ENCODE measurements around the gene MRPL55.

Gene MRPL55

DNA sequence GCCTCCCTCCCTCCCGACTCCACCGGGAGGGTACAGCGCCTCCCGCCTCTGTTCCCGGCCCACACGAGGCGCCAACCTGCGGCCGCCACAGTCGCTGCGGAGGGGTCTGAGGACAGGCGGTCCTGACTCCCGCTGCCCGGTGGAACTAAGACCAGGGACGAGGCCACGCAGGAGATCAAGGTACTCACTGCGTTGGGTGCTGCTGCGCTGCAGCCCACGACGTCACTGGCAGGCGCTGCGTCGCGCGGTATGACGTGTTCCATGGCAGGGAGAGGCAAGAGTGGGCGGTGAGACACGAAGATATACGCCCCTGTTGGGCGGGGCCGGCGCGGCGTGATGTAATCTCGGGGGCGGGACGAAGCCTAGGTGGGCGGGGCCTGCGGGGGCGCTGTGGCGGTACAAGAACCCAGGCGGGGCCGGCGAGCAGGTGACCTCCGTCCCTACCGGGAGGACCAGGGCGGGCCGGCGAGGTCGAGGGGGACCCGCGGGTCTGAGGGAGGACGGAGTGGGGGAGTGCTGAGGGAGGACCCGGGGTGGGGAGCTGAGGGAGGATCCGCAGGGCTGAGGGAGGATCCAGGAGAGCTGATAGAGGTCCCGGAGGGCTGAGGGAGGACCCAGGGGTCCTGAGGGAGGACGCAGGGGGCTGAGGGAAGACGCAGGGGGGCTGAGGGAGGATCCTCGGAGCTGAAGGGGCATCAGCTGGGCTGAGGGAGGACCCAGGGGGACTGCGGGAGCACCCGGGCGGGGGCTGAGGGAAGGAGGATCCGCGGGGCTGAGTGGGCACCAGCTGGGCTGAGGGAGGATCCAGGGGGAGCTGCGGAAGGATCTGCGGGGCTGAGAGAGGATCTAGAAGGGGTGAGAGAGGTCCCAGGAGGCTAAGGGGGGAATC, at the start of gene MRPL55:
Gene MRPL55, minus strand, starts transcription at position 227 of the 889 bp plus-strand sequence. CDS start 1,039 bp downstream, outside the sequence.
- peak; percentile 99 for DNase-seq

DNA sequence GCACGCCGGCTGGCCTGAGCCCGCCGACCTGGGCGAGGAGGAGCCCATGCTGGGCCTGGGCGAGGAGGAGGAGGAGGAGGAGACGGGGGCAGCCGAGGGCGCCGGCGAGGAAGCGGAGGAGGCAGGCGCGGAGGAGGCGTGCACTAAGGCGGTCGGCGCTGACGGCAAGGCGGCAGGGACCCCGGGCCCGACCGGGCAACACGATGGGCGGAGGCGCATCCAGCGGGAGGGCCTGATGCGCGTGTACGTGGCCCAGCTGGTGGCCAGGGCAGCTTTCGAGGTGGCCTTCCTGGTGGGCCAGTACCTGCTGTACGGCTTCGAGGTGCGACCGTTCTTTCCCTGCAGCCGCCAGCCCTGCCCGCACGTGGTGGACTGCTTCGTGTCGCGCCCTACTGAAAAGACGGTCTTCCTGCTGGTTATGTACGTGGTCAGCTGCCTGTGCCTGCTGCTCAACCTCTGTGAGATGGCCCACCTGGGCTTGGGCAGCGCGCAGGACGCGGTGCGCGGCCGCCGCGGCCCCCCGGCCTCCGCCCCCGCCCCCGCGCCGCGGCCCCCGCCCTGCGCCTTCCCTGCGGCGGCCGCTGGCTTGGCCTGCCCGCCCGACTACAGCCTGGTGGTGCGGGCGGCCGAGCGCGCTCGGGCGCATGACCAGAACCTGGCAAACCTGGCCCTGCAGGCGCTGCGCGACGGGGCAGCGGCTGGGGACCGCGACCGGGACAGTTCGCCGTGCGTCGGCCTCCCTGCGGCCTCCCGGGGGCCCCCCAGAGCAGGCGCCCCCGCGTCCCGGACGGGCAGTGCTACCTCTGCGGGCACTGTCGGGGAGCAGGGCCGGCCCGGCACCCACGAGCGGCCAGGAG, 49.3 kb upstream of the MRPL55 start:
- no peak for DNase-seq

DNA sequence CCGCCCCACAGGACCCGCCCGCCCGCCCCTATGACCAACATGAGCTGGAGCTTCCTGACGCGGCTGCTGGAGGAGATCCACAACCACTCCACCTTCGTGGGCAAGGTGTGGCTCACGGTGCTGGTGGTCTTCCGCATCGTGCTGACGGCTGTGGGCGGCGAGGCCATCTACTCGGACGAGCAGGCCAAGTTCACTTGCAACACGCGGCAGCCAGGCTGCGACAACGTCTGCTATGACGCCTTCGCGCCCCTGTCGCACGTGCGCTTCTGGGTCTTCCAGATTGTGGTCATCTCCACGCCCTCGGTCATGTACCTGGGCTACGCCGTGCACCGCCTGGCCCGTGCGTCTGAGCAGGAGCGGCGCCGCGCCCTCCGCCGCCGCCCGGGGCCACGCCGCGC, 48.6 kb upstream of the MRPL55 start:
- no peak for DNase-seq

- no peak for DNase-seq
Measured at GRCh38 chr1:228156941-228157728, 48.0 kb upstream of the MRPL55 start.

- no peak for DNase-seq
Measured at GRCh38 chr1:228156515-228156881, 47.4 kb upstream of the MRPL55 start.

- DNase-seq = no peak
Measured at GRCh38 chr1:228155596-228156514, 46.8 kb upstream of the MRPL55 start.

DNA sequence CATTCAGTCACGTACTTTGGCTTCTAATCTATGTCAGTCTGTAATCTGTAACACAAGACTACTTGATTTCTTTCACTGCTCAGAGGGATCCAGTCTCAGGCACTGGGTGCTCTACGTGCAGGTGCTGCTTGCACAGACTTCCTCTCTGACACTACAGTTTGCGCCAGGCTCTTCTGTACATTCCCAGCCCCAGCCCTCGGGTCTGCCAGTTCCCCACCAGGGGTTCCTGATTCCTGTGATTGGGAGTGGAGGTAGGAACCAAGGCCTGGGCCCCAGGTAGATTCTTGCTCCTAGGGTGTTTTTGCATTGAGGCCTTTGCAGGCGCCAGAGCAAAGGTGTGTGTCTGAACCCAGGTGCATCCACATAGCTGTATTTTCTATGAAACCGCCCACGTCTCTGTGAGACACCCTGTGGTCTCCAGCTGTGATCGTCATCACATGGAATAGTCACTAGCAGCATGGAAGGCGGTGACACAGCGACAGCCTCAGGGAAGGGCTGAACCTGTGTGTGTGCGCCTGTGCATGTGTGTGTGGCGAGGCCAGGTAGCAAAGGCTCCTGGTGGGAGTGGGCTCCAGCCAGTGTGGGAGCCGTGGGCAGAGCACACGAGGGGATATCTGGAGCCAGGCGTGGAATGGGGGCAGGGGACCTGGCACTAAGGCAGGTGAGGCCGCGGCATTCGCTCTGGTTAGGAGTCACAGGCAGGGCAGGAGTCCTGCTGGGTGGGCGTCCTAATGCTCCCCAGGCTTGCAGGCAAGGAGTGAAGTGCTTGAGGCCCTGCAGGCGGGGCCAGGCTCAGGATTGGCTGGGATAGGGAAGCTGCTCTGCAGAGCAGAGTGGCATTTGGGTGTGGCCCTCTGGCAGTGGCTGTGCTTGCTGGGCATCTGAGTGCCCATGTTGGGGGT, 45.8 kb upstream of the MRPL55 start:
- DNase-seq = peak; percentile 29

DNA sequence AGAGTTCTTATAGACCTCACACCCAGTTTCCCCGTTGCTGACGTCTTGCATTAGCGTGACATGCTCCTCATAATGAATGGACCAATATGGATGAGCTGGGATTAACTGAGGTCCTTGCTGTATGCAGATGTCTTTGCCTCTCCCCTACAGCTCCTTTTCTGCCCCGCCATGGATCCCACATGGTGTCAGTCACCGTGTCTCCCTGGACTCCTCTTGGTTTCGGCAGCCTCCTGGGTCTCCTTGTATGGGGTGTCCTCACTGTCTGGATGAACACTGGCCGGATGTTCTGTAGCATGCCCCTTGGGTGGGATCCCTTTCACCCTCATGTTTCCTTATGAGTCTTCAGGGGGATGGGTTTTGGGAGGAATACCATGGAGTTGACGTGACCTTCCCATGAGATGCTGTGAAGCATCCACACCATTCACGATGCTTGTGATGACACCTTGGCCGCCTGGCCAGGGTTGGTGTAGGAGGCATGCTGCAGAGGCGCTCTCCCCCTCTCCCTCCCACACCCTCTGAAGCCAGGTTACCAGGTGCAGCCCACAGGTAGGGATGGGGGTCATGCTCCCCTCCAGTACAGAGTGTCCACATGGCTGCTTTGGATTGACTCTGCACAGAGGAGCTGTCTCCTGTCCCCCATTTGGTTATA, 45.0 kb upstream of the MRPL55 start:
- no peak for DNase-seq

DNA sequence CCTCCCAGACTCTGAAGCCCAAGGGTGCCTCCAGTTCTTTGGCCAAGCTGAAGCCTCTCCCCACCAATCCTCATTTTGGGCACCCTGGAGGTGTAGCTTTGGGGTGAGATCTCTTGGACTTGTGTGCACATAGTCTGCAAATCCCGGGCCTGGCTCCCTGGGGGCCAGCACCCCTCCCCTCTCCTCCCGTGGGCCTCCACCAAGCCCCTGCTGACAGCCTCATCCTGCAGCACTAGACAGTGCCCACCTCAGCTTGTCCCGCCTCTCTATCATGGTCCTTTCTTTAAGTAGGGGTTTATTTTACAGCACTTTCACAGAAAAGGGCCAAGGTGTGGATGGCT, 43.8 kb upstream of the MRPL55 start:
- no peak for DNase-seq

DNA sequence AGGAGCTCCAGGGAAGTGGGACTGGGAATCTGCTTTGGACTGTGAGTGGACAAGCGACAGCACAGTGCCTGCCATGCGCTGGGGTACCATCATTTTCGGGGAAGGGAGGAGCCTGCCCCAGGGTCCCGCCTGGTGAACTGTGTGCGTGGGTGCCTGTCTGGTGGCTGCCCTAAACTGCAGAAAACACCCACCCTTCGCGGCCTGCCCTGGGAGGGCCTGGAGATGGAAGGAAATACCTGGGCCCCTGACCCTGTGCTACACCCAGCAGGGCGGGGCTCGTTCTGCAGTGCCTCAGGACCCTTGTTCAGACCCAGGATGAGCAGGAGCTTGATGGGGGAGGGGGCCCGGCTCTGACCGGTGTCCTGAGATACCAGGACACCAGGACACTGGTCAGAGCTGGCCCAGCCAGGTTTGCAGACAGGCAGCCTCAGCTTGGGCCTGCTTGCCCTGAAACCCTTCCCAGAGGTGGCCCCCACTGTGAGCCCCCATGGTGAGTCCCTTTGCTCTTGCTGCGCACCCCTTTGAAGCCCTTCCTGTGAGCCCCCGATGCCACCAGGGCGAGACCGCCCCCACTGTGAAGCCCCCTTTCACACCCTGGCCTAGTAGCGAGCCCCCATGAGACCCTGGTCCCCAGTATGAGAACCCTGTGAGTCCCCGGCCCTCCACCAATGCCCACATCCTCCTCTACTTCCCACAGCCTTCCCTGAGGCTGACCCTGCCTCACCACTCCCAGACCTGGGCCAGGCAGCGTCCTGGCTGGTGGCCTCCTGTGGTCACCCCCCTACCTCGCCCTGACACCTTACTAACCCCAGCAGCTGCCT, 43.2 kb upstream of the MRPL55 start:
- no peak for DNase-seq

- no peak for DNase-seq
Measured at GRCh38 chr1:228151180-228151925, 42.3 kb upstream of the MRPL55 start.

GRCh38 chr1:228150461-228151179, 41.5 kb upstream of the MRPL55 start:
- DNase-seq = no peak

DNA sequence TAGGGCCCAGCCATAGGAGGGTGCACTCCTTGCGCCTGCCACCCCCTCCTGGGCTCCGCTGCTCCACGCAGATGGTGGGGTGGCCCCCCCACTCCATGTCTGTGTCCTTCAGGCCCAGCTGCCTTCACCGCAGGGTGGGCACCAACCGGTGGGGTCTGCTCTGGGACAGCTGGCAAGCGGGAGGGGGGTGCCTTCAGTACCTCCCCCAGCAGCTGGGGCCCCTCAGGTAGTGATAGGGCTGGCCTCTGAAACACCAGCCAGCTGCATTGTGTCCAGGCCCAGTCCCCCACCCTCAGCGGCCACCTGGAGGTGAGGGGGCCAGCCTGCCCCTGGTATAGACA, 41.0 kb upstream of the MRPL55 start:
- DNase-seq = no peak

DNA sequence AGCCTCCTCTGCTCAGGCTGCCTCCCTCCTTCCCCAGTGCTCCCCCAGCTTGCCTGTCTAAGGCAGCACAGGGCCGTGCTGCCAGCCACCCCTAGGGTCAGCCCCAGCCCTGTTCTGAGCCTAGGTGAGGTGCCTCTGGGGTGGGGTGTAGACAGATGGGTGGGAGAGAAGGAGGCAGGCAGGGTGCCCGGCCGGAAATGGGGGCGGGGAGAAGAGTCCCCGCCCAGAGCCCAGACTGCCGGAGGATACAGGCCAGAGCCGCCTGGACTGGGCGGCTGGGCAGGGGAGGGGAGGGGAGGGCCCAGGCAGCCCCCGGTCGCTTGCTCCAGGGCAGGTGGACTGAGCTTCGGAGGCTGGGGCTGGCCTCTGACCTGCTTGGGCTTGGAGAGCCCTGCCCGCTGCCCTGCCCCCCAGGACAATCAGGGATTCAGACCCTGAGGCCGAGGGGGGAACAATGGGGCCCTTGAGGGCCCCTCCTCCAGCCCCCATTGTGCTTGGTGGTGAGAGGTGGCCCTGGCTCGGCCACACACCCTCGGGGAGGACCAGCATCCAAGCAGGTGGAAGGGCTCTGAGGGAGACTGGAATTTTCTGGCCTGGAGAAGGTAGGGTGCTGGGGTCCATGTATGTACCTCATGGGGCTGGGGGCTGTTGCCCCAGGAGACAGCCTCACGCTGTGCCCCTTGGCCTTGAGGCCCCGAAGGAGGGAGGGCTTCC, 40.5 kb upstream of the MRPL55 start, which contains the start of gene GJC2:
Gene GJC2, plus strand, starts transcription at position 525 of the 714 bp plus-strand sequence. CDS start 7,829 bp downstream, outside the sequence.
- no peak for DNase-seq

GRCh38 chr1:228148935-228149405, 39.9 kb upstream of the MRPL55 start:
- DNase-seq = no peak

GRCh38 chr1:228148196-228148861, 39.2 kb upstream of the MRPL55 start:
- DNase-seq = no peak

DNA sequence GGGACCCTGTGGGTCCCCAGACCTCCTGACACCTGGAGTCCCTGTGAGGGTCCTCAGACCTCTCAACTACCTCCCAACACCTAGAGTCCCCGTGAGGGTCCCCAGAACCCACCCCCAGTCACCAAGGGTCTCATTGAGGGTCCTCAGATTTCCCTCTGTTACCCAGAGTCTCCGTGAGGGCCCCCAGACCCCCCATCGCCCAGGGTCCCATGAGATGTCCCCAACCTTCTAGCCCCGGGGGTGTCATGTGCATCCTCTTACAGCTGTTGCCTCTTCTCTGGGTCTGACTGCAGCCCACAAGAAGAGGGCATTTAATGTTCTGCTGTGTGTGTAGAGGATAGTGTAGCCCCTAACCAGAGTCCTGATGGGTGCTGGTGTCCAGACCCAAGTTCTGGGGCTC, 38.7 kb upstream of the MRPL55 start:
- no peak for DNase-seq
